Activated CD4-positive, alpha-beta memory T cell treated with anti-CD3 and anti-CD28 coated beads, Interleukin-2, amount 10 ng/mL, durations not matched to agents 7 days and 5 days (primary cell): ENCODE results near the gene OSTF1. TPM values are rescaled to one million over a fixed set of nuclear protein-coding genes. Genes with fewer than 3 reads are reported as not detected.

Source experiments
- CTCF ChIA-PET: fragments of 350-600 bp; sonication (Branson Sonifier 250); formaldehyde crosslinking; loops from one replicate; lab custom pipeline; 2021; ENCODE audit warnings: antibody characterized with exemption, inconsistent platforms; lab: Charles Lee
- POLR2A ChIA-PET: fragments of 350-600 bp; sonication (Branson Sonifier 250); formaldehyde crosslinking; loops from one replicate; lab custom pipeline; 2021; ENCODE audit warnings: antibody characterized with exemption; lab: Charles Lee
- DNase-seq: peaks from one replicate; pipeline ENCODE4 v3.0.0-alpha.2; 2020
- H3K27ac Mint-ChIP-seq: one replicate; pipeline ENCODE4 v1.8.0; 2021; ENCODE audit warnings: mild to moderate bottlenecking, mixed read lengths
- H3K27me3 Mint-ChIP-seq: one replicate; pipeline ENCODE4 v1.8.0; 2021; ENCODE audit warnings: mixed read lengths
- H3K36me3 Mint-ChIP-seq: one replicate; pipeline ENCODE4 v1.8.0; 2021; ENCODE audit warnings: low read depth, mixed read lengths
- H3K4me1 Mint-ChIP-seq: one replicate; pipeline ENCODE4 v1.8.0; 2021; ENCODE audit warnings: mixed read lengths
- H3K4me3 Mint-ChIP-seq: one replicate; pipeline ENCODE4 v1.8.0; 2021; ENCODE audit warnings: mild to moderate bottlenecking, mixed read lengths
- H3K9me3 Mint-ChIP-seq: one replicate; pipeline ENCODE4 v1.8.0; 2021; ENCODE audit warnings: mixed read lengths
- total RNA-seq, 2 experiments: library from RNA; stranded (reverse); gene quantifications; one replicate each; pipeline ENCODE4 v1.2.3, GENCODE V29; 2021

The OSTF1 gene
- total RNA-seq, 2 experiments from 2014 or later = 253 to 255 TPM

GRCh38 chr9:75130621-75131230 lies 42.4 kb downstream of the OSTF1 start:
- no peak overlapping the region for H3K27ac Mint-ChIP-seq

GRCh38 chr9:75131700-75132099 lies 43.4 kb downstream of the OSTF1 start:
- ChIA-PET POLR2A (interaction anchor here (1.5 kb wide), 1 partner anchor 11 kb away, joined by 3 read pairs; no protein-coding TSS in a partner anchor), CTCF (no interaction called here)
- Mint-ChIP-seq H3K4me3 (no peak overlapping the region), H3K9me3 (no peaks in the 10 kb centered on the region), H3K4me1 (peaks cover 57% of the 10 kb centered on the region), H3K27me3 (no peaks in the 10 kb centered on the region), H3K36me3 (peaks cover 88% of the 10 kb centered on the region), H3K27ac (no peak overlapping the region)
- no peak for DNase-seq

More at GRCh38 chr9:75130621-75131230, 42.4 kb downstream of the OSTF1 start:
- Mint-ChIP-seq H3K4me1 (peaks cover 58% of the 10 kb centered on the region), H3K9me3 (no peaks in the 10 kb centered on the region), H3K4me3 (no peak overlapping the region), H3K27me3 (no peaks in the 10 kb centered on the region), H3K36me3 (peaks cover 84% of the 10 kb centered on the region)
- POLR2A ChIA-PET = interaction anchor here (1.5 to 3.0 kb wide), 2 partner anchors 10 to 22 kb away, joined by 3 to 10 read pairs; no protein-coding TSS in a partner anchor
- CTCF ChIA-PET = no interaction called here
- DNase-seq = no peak

- no peak for DNase-seq
- Mint-ChIP-seq H3K36me3 (peaks cover 91% of the 10 kb centered on the region), H3K4me3 (no peak overlapping the region), H3K9me3 (no peaks in the 10 kb centered on the region), H3K4me1 (peaks cover 59% of the 10 kb centered on the region), H3K27ac (no peak overlapping the region), H3K27me3 (no peaks in the 10 kb centered on the region)
- CTCF ChIA-PET = interaction anchor here (0.8 to 1.4 kb wide), 2 partner anchors 28 to 104 kb away, joined by 3 read pairs; partner anchors contain the start of gene CARNMT1
- POLR2A ChIA-PET = interaction anchor here (1.2 to 1.4 kb wide), 2 partner anchors 9 to 20 kb away, joined by 3 to 4 read pairs; no protein-coding TSS in a partner anchor
Measured at GRCh38 chr9:75132244-75132643, 43.9 kb downstream of the OSTF1 start.

GRCh38 chr9:75133396-75133795 lies 45.1 kb downstream of the OSTF1 start:
- no peaks in the 10 kb centered on the region for H3K27me3 Mint-ChIP-seq
- peaks cover 62% of the 10 kb centered on the region for H3K4me1 Mint-ChIP-seq
- CTCF ChIA-PET = interaction anchor here (0.9 to 1.5 kb wide), 4 partner anchors 10 to 105 kb away, joined by 3 to 6 read pairs (median 4); partner anchors contain the start of gene CARNMT1
- H3K9me3 Mint-ChIP-seq = no peaks in the 10 kb centered on the region
- DNase-seq = no peak
- H3K36me3 Mint-ChIP-seq = peaks cover 95% of the 10 kb centered on the region
- H3K27ac Mint-ChIP-seq = peak overlapping the region; percentile 57
- POLR2A ChIA-PET = interaction anchor here (0.8 to 1.4 kb wide), 5 partner anchors 8 to 107 kb away, joined by 3 to 5 read pairs (median 3); partner anchors contain the start of gene NMRK1
- no peak overlapping the region for H3K4me3 Mint-ChIP-seq

GRCh38 chr9:75134495-75134894 lies 46.2 kb downstream of the OSTF1 start:
- POLR2A ChIA-PET = interaction anchor here (0.9 to 1.9 kb wide), 4 partner anchors 14 to 108 kb away, joined by 3 to 7 read pairs (median 4); partner anchors contain the start of genes NMRK1 and OSTF1
- no peak for DNase-seq
- H3K27me3 Mint-ChIP-seq = no peaks in the 10 kb centered on the region
- H3K9me3 Mint-ChIP-seq = no peaks in the 10 kb centered on the region
- peaks cover 94% of the 10 kb centered on the region for H3K36me3 Mint-ChIP-seq
- peaks cover 61% of the 10 kb centered on the region for H3K4me1 Mint-ChIP-seq
- no peak overlapping the region for H3K27ac Mint-ChIP-seq
- CTCF ChIA-PET = interaction anchor here (1.5 kb wide), 1 partner anchor 9 kb away, joined by 3 read pairs; no protein-coding TSS in a partner anchor
- H3K4me3 Mint-ChIP-seq = no peak overlapping the region

- Mint-ChIP-seq H3K27me3 (no peaks in the 10 kb centered on the region), H3K27ac (peak overlapping the region; percentile 79), H3K4me3 (no peak overlapping the region), H3K9me3 (peaks cover 2% of the 10 kb centered on the region), H3K36me3 (peaks cover 92% of the 10 kb centered on the region), H3K4me1 (peaks cover 67% of the 10 kb centered on the region)
- ChIA-PET CTCF (interaction anchor here (1.6 to 1.8 kb wide), 2 partner anchors 10 to 52 kb away, joined by 3 to 9 read pairs; no protein-coding TSS in a partner anchor), POLR2A (interaction anchor here (0.9 to 4.1 kb wide), 5 partner anchors 11 to 51 kb away, joined by 4 to 39 read pairs (median 9); partner anchors contain the start of genes NMRK1 and OSTF1)
- DNase-seq = no peak
Measured at GRCh38 chr9:75138260-75139040, 50.1 kb downstream of the OSTF1 start.

- Mint-ChIP-seq H3K27ac (peak overlapping the region; percentile 79), H3K4me1 (peaks cover 73% of the 10 kb centered on the region), H3K9me3 (peaks cover 9% of the 10 kb centered on the region), H3K27me3 (no peaks in the 10 kb centered on the region), H3K36me3 (peaks cover 95% of the 10 kb centered on the region), H3K4me3 (no peak overlapping the region)
- POLR2A ChIA-PET = interaction anchor here (0.6 to 4.1 kb wide), 5 partner anchors 10 to 118 kb away, joined by 3 to 39 read pairs (median 9); partner anchors contain the start of genes NMRK1 and OSTF1
- no peak for DNase-seq
- CTCF ChIA-PET = interaction anchor here (1.6 to 1.8 kb wide), 2 partner anchors 9 to 52 kb away, joined by 3 to 9 read pairs; no protein-coding TSS in a partner anchor
Measured at GRCh38 chr9:75139201-75139600, 50.9 kb downstream of the OSTF1 start.

- CTCF ChIA-PET = no interaction called here
Measured at GRCh38 chr9:75140261-75140660, 51.9 kb downstream of the OSTF1 start.

GRCh38 chr9:75142202-75142601 lies 53.9 kb downstream of the OSTF1 start:
- Mint-ChIP-seq H3K27ac (peak overlapping the region; percentile 78), H3K27me3 (no peaks in the 10 kb centered on the region), H3K4me3 (peak overlapping the region; percentile 33), H3K36me3 (peaks cover 91% of the 10 kb centered on the region), H3K9me3 (peaks cover 24% of the 10 kb centered on the region), H3K4me1 (peaks cover 85% of the 10 kb centered on the region)
- CTCF ChIA-PET = interaction anchor here (1.5 to 2.2 kb wide), 2 partner anchors 10 to 44 kb away, joined by 8 read pairs; no protein-coding TSS in a partner anchor
- POLR2A ChIA-PET = interaction anchor here (0.9 to 3.4 kb wide), 7 partner anchors 9 to 56 kb away, joined by 3 to 27 read pairs (median 10); partner anchors contain the start of genes NMRK1 and OSTF1
- DNase-seq = peak; percentile 37

More at GRCh38 chr9:75140261-75140660, 51.9 kb downstream of the OSTF1 start:
- Mint-ChIP-seq H3K27ac (no peak overlapping the region), H3K27me3 (no peaks in the 10 kb centered on the region), H3K4me3 (no peak overlapping the region), H3K36me3 (peaks cover 95% of the 10 kb centered on the region), H3K4me1 (peaks cover 79% of the 10 kb centered on the region), H3K9me3 (peaks cover 19% of the 10 kb centered on the region)
- POLR2A ChIA-PET = interaction anchor here (1.0 to 4.1 kb wide), 3 partner anchors 9 to 54 kb away, joined by 3 to 39 read pairs (median 18); no protein-coding TSS in a partner anchor
- no peak for DNase-seq

- no peaks in the 10 kb centered on the region for H3K27me3 Mint-ChIP-seq
- peaks cover 84% of the 10 kb centered on the region for H3K4me1 Mint-ChIP-seq
- CTCF ChIA-PET = interaction anchor here (1.0 to 2.2 kb wide), 2 partner anchors 39 to 118 kb away, joined by 3 to 9 read pairs; partner anchors contain the start of gene CARNMT1
- DNase-seq = no peak
- H3K36me3 Mint-ChIP-seq = peaks cover 74% of the 10 kb centered on the region
- POLR2A ChIA-PET = interaction anchor here (0.6 to 9.4 kb wide), 5 partner anchors 10 to 193 kb away, joined by 3 to 281 read pairs (median 6); partner anchors contain the start of genes C9orf40, NMRK1 and OSTF1
- H3K27ac Mint-ChIP-seq = peak overlapping the region; percentile 73
- peaks cover 24% of the 10 kb centered on the region for H3K9me3 Mint-ChIP-seq
- H3K4me3 Mint-ChIP-seq = no peak overlapping the region
Measured at GRCh38 chr9:75146229-75146628, 57.9 kb downstream of the OSTF1 start.

- POLR2A ChIA-PET = interaction anchor here (1.5 to 9.4 kb wide), 7 partner anchors 8 to 195 kb away, joined by 3 to 281 read pairs (median 14); partner anchors contain the start of genes C9orf40, CARNMT1, NMRK1 and OSTF1
- H3K4me1 Mint-ChIP-seq = peaks cover 86% of the 10 kb centered on the region
- peak overlapping the region; percentile 91 for H3K27ac Mint-ChIP-seq
- peaks cover 24% of the 10 kb centered on the region for H3K9me3 Mint-ChIP-seq
- CTCF ChIA-PET = interaction anchor here (1.9 to 2.1 kb wide), 2 partner anchors 9 to 60 kb away, joined by 9 to 15 read pairs; partner anchors contain the start of genes NMRK1 and OSTF1
- no peaks in the 10 kb centered on the region for H3K27me3 Mint-ChIP-seq
- H3K36me3 Mint-ChIP-seq = peaks cover 73% of the 10 kb centered on the region
- DNase-seq = no peak
- peak overlapping the region; percentile 57 for H3K4me3 Mint-ChIP-seq
Measured at GRCh38 chr9:75147638-75148037, 59.3 kb downstream of the OSTF1 start.
